Dendritic cell treated with granulocyte-macrophage colony-stimulating factor and Interleukin-4, amounts not matched to agents 40 ng/mL and 50 ng/mL, for 4 days (primary cell): ENCODE measurements around the gene NAXD.
"Not testable (repeated sequence)": the region's sequence is repeated elsewhere in the genome, so short reads cannot be mapped to it uniquely, and the experiment has no call there.

ENCODE experiments used
- H3K27ac Mint-ChIP-seq: one replicate; pipeline ENCODE4 v1.8.0; 2022; ENCODE audit warnings: mild to moderate bottlenecking, mixed read lengths
- H3K27me3 Mint-ChIP-seq: one replicate; pipeline ENCODE4 v1.8.0; 2022; ENCODE audit warnings: mild to moderate bottlenecking, mixed read lengths
- H3K36me3 Mint-ChIP-seq: one replicate; pipeline ENCODE4 v1.8.0; 2022; ENCODE audit warnings: low read depth, mixed read lengths
- H3K4me1 Mint-ChIP-seq: one replicate; pipeline ENCODE4 v1.8.0; 2022; ENCODE audit warnings: low read depth, mixed read lengths
- H3K4me3 Mint-ChIP-seq: one replicate; pipeline ENCODE4 v1.8.0; 2022; ENCODE audit warnings: mild to moderate bottlenecking, moderate library complexity, mixed read lengths
- H3K9me3 Mint-ChIP-seq: one replicate; pipeline ENCODE4 v1.8.0; 2022; ENCODE audit warnings: mixed read lengths
- intact Hi-C: fragments of 100-400 bp; cut with micrococcal nuclease; formaldehyde crosslinking; loops from one replicate; pipeline ENCODE4 v1.15.0; 2022

NAXD gene

GRCh38 chr13:110581506-110582185, 33.7 kb upstream of the NAXD start:
- Mint-ChIP-seq H3K27ac (no peak overlapping the region), H3K36me3 (no peaks in the 10 kb centered on the region), H3K9me3 (no peaks in the 10 kb centered on the region), H3K4me1 (peaks cover 20% of the 10 kb centered on the region), H3K27me3 (peaks cover 7% of the 10 kb centered on the region), H3K4me3 (no peak overlapping the region)
- intact Hi-C loops, result no loop called here

GRCh38 chr13:110582421-110582954, 32.9 kb upstream of the NAXD start:
- no peak overlapping the region for H3K4me3 Mint-ChIP-seq
- H3K27me3 Mint-ChIP-seq, result peaks cover 4% of the 10 kb centered on the region
- no peaks in the 10 kb centered on the region for H3K9me3 Mint-ChIP-seq
- no peak overlapping the region for H3K27ac Mint-ChIP-seq
- intact Hi-C loops, result no loop called here
- H3K36me3 Mint-ChIP-seq, result no peaks in the 10 kb centered on the region
- H3K4me1 Mint-ChIP-seq, result peaks cover 20% of the 10 kb centered on the region

- Mint-ChIP-seq H3K4me1 (peaks cover 18% of the 10 kb centered on the region), H3K27me3 (peaks cover 4% of the 10 kb centered on the region), H3K27ac (no peak overlapping the region), H3K9me3 (no peaks in the 10 kb centered on the region), H3K4me3 (no peak overlapping the region), H3K36me3 (no peaks in the 10 kb centered on the region)
- intact Hi-C loops, result no loop called here
Measured at GRCh38 chr13:110583178-110583865, 32.0 kb upstream of the NAXD start.

DNA sequence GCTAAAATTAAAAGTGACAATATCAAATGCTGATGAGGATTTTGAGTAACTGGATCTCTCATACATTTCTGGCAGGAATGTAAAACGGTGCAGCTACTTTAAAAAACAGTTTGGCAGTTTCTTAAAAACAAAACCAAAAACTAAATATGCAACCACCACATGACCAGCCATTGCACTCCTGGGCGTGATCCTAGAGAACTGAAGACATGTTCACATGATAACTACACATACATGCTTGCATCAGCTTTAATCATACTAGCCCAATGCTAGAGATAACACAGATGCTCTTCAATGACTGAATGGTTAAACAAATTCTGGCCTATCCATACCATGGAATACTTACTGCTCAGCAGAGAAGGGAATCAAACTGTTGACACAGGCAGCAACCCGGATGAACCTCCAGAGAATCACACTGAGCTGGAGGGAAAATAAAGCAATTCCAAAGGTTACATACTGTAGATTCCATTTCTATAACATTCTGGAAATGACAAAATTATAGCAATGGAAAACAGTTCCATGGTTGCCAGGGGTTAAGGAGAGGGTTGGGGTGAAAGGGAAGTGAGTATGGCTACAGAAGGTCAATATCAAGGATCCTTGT, 25.5 kb upstream of the NAXD start:
- intact Hi-C loops, result loop anchor here (10.0 kb wide), 1 partner anchor 455 kb away; no protein-coding TSS in a partner anchor
- H3K4me1 Mint-ChIP-seq, result peaks cover 6% of the 10 kb centered on the region

DNA sequence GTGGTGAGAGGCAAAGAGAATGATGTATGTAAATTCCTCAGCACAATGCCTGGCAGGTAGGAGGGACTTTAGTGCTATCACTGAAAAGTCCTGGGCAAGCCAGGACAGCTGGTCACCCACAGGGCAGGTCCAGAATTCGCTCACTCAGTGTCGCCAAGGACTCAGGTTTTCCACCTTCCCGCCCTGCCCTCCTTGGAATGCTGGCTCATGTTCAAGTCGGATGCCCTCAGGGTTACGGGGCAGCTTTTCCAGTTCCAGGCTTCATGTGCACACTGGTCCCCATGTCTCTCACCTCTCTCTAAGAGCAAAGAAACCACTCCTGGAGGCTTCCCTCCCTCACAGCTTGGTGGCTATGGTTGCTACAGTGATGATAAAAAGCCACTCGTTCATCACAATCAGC, 24.8 kb upstream of the NAXD start:
- intact Hi-C loops, result loop anchor here (10.0 kb wide), 1 partner anchor 454 kb away; no protein-coding TSS in a partner anchor
- Mint-ChIP-seq H3K27ac (no peak overlapping the region), H3K27me3 (peaks cover 1% of the 10 kb centered on the region)

More for the DNA sequence above, 25.5 kb upstream of the NAXD start:
- Mint-ChIP-seq H3K27me3 (peaks cover 1% of the 10 kb centered on the region), H3K9me3 (no peaks in the 10 kb centered on the region), H3K4me3 (no peak overlapping the region), H3K27ac (no peak overlapping the region), H3K36me3 (no peaks in the 10 kb centered on the region)

GRCh38 chr13:110592665-110593064, 22.7 kb upstream of the NAXD start:
- peaks cover 1% of the 10 kb centered on the region for H3K27me3 Mint-ChIP-seq
- H3K36me3 Mint-ChIP-seq, result no peaks in the 10 kb centered on the region
- no peaks in the 10 kb centered on the region for H3K9me3 Mint-ChIP-seq
- H3K27ac Mint-ChIP-seq, result no peak overlapping the region
- intact Hi-C loops, result loop anchor here (1.0 to 10.0 kb wide), 2 partner anchors 227 to 452 kb away; no protein-coding TSS in a partner anchor
- peaks cover 6% of the 10 kb centered on the region for H3K4me1 Mint-ChIP-seq
- no peak overlapping the region for H3K4me3 Mint-ChIP-seq

More for the DNA sequence above, 24.8 kb upstream of the NAXD start:
- Mint-ChIP-seq H3K4me1 (peaks cover 6% of the 10 kb centered on the region), H3K4me3 (no peak overlapping the region), H3K9me3 (no peaks in the 10 kb centered on the region), H3K36me3 (no peaks in the 10 kb centered on the region)

GRCh38 chr13:110593430-110594130, 21.8 kb upstream of the NAXD start:
- Mint-ChIP-seq H3K4me3 (no peak overlapping the region), H3K27me3 (peaks cover 1% of the 10 kb centered on the region), H3K9me3 (no peaks in the 10 kb centered on the region), H3K4me1 (peaks cover 6% of the 10 kb centered on the region), H3K36me3 (no peaks in the 10 kb centered on the region), H3K27ac (no peak overlapping the region)
- intact Hi-C loops, result loop anchor here (1.0 to 10.0 kb wide), 3 partner anchors 222 to 451 kb away; no protein-coding TSS in a partner anchor

DNA sequence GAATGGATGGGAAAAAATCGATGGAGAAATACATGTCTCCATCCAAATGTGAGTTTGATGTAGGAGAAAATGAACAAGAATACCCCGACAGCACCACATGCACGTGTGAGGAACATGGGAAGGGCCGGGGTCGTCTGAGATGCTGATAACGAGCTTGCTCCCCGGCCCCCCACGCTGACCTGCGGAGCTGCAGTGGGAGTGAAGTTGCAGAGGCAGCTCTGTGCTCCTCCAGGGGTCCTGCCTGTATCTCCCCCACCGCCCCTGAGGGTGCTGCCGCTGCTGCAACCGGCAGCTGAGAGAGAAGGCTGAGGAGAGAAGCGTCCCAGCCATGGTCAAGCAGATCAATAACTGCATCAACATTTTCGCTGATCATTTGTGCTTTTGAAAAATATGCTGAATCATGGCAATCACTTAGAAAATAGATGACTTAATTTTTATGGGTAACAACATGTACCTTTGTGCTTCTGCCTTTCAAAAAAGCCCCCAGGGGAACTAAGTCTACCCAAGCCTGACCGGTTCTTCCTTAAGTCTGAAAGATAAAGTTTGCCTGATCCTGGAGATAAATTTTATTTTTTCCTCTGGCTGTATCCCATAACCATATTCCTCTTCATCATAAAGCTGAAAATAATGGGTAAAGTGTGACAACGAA, 18.2 kb upstream of the NAXD start:
- intact Hi-C loops, result loop anchor here (10.0 kb wide), 1 partner anchor 448 kb away; no protein-coding TSS in a partner anchor
- no peak overlapping the region for H3K27ac Mint-ChIP-seq
- peaks cover 8% of the 10 kb centered on the region for H3K27me3 Mint-ChIP-seq
- H3K4me3 Mint-ChIP-seq, result no peak overlapping the region
- H3K9me3 Mint-ChIP-seq, result no peaks in the 10 kb centered on the region
- H3K4me1 Mint-ChIP-seq, result no peaks in the 10 kb centered on the region
- H3K36me3 Mint-ChIP-seq, result no peaks in the 10 kb centered on the region

GRCh38 chr13:110600261-110600819, 15.0 kb upstream of the NAXD start:
- no peak overlapping the region for H3K4me3 Mint-ChIP-seq
- intact Hi-C loops, result no loop called here

DNA sequence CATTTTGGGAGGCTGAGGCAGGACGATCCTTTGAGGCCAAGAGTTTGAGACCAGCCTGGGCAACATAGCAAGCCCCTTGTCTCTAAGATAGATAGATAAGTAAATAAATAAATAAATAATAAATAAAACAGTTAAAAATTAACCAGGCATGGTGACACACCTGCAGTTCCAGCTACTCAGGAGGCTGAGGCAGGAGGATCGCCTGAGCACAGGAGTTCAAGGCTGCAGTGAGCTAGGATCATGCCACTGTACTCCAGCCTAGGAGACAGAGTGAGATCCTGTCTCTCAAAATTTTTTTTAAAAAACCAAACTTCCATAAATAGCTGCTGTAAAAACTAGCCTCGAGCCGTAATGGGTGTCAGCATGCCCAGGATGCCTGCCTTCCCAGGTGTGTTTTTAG, 14.4 kb upstream of the NAXD start:
- H3K4me1 Mint-ChIP-seq, result no peaks in the 10 kb centered on the region
- no peak overlapping the region for H3K4me3 Mint-ChIP-seq
- no peaks in the 10 kb centered on the region for H3K9me3 Mint-ChIP-seq
- H3K27ac Mint-ChIP-seq, result no peak overlapping the region
- no peaks in the 10 kb centered on the region for H3K36me3 Mint-ChIP-seq
- peaks cover 16% of the 10 kb centered on the region for H3K27me3 Mint-ChIP-seq
- intact Hi-C loops, result no loop called here

More at GRCh38 chr13:110600261-110600819, 15.0 kb upstream of the NAXD start:
- no peaks in the 10 kb centered on the region for H3K36me3 Mint-ChIP-seq
- peaks cover 16% of the 10 kb centered on the region for H3K27me3 Mint-ChIP-seq
- no peaks in the 10 kb centered on the region for H3K4me1 Mint-ChIP-seq
- no peak overlapping the region for H3K27ac Mint-ChIP-seq
- no peaks in the 10 kb centered on the region for H3K9me3 Mint-ChIP-seq

DNA sequence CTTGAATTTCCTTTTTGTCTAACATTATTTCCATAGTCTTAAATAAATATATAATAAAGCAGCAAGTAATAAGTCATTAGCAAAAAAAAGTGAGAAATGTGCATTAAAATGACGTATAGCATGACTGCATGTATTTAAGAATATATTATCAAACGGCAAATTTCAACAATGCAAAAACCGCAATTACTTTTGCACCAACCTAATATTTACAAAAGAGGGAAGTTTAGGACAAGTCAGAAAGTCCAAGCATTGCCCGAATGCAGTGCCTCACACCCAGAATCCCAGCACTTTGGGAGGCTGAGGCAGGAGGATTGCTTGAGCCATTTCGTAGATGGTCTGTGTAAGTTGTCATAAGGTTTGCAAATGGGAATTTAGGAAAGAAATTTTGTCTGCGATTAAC, 10.2 kb upstream of the NAXD start:
- intact Hi-C loops, result no loop called here
- H3K4me3 Mint-ChIP-seq, result no peak overlapping the region
- peaks cover 12% of the 10 kb centered on the region for H3K27me3 Mint-ChIP-seq

GRCh38 chr13:110606281-110606680, 9.1 kb upstream of the NAXD start:
- H3K36me3 Mint-ChIP-seq, H3K4me3 Mint-ChIP-seq, H3K27ac Mint-ChIP-seq, H3K4me1 Mint-ChIP-seq, intact Hi-C loops, H3K9me3 Mint-ChIP-seq: not testable (repeated sequence)
- H3K27me3 Mint-ChIP-seq, result peaks cover 18% of the 10 kb centered on the region

More for the DNA sequence above, 10.2 kb upstream of the NAXD start:
- no peaks in the 10 kb centered on the region for H3K4me1 Mint-ChIP-seq
- no peaks in the 10 kb centered on the region for H3K9me3 Mint-ChIP-seq
- H3K27ac Mint-ChIP-seq, result no peak overlapping the region
- H3K36me3 Mint-ChIP-seq, result no peaks in the 10 kb centered on the region

GRCh38 chr13:110607675-110608224, 7.6 kb upstream of the NAXD start:
- Mint-ChIP-seq H3K36me3 (no peaks in the 10 kb centered on the region), H3K4me1 (no peaks in the 10 kb centered on the region), H3K9me3 (no peaks in the 10 kb centered on the region), H3K27ac (no peak overlapping the region), H3K27me3 (peaks cover 12% of the 10 kb centered on the region), H3K4me3 (no peak overlapping the region)
- intact Hi-C loops, result no loop called here
